Activated CD4-positive, alpha-beta T cell treated with anti-CD3 and anti-CD28 coated beads for 36 hours (primary cell): ENCODE data around the gene LACRT. TPM values are rescaled to one million over a fixed set of nuclear protein-coding genes. Genes with fewer than 3 reads are reported as not detected.

Experiments
- ATAC-seq: fragments of 200-7000 bp; cut with Tn5 transposase; one replicate; pipeline ENCODE4 v1.10.0; 2021; ENCODE audit warnings: mild to moderate bottlenecking, moderate library complexity
- CTCF ChIA-PET: fragments of 350-600 bp; sonication (Branson Sonifier 250); formaldehyde crosslinking; loops from one replicate; lab custom pipeline; 2021; ENCODE audit warnings: antibody characterized with exemption; lab: Charles Lee
- POLR2A ChIA-PET: fragments of 350-600 bp; sonication (Branson Sonifier 250); formaldehyde crosslinking; loops from one replicate; lab custom pipeline; 2021; ENCODE audit warnings: antibody characterized with exemption, inconsistent platforms; lab: Charles Lee
- DNase-seq: peaks from one replicate; pipeline ENCODE4 v3.0.0-alpha.2; 2020
- H3K27ac Mint-ChIP-seq: one replicate; pipeline ENCODE4 v1.8.0; 2021; ENCODE audit warnings: mixed read lengths
- H3K27me3 Mint-ChIP-seq: one replicate; pipeline ENCODE4 v1.8.0; 2021; ENCODE audit warnings: mixed read lengths
- H3K36me3 Mint-ChIP-seq: one replicate; pipeline ENCODE4 v1.8.0; 2021; ENCODE audit warnings: low read depth, mixed read lengths
- H3K4me1 Mint-ChIP-seq: one replicate; pipeline ENCODE4 v1.8.0; 2021; ENCODE audit warnings: mixed read lengths
- H3K4me3 Mint-ChIP-seq: one replicate; pipeline ENCODE4 v1.8.0; 2021; ENCODE audit warnings: mild to moderate bottlenecking, moderate library complexity, mixed read lengths
- H3K9me3 Mint-ChIP-seq: one replicate; pipeline ENCODE4 v1.8.0; 2021; ENCODE audit warnings: low read depth, mixed read lengths
- intact Hi-C, 2 experiments: fragments of 100-400 bp; cut with DNase I in 1 of 2; cut with micrococcal nuclease in 1 of 2; formaldehyde crosslinking; loops; one replicate each; pipeline versions ENCODE4 v1.14.2 to v1.15.1; 2022 to 2024; cut with DNase I, micrococcal nuclease
- total RNA-seq, 2 experiments: library from RNA; stranded (reverse); gene quantifications; one replicate each; pipeline ENCODE4 v1.2.3, GENCODE V29; 2021

Gene LACRT
- total RNA-seq, 2 experiments from 2014 or later: not detected

DNA sequence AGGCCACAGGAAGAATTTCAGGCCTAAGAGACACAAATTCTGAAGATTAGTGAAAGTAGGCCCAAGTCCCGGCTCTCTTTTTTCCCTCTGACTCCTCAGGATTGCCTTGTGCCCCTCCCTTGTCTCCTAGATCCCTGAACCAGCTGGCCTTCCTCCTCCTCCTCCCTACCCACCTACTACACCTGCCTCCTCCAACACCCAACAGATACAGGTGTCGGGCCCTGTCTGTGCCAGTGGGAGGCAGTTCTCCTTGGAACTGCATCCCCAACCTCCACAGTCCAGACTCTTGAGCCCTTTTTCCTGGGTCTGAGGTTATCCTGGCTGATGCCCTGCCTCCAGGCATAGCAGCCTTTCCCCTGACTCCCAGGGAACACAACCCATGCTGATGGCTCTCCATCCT lies 48.1 kb downstream of the LACRT start:
- Mint-ChIP-seq H3K4me3 (no peak overlapping the region), H3K36me3 (no peaks in the 10 kb centered on the region), H3K4me1 (peaks cover 7% of the 10 kb centered on the region), H3K27me3 (peaks cover 43% of the 10 kb centered on the region), H3K27ac (no peak overlapping the region), H3K9me3 (no peaks in the 10 kb centered on the region)
- ChIA-PET POLR2A (no interaction called here), CTCF (interaction anchor here (0.8 to 2.5 kb wide), 2 partner anchors 10 kb away, joined by 3 to 14 read pairs; no protein-coding TSS in a partner anchor)
- ATAC-seq: no peak
- intact Hi-C loops: no loop called here
- no peak for DNase-seq

DNA sequence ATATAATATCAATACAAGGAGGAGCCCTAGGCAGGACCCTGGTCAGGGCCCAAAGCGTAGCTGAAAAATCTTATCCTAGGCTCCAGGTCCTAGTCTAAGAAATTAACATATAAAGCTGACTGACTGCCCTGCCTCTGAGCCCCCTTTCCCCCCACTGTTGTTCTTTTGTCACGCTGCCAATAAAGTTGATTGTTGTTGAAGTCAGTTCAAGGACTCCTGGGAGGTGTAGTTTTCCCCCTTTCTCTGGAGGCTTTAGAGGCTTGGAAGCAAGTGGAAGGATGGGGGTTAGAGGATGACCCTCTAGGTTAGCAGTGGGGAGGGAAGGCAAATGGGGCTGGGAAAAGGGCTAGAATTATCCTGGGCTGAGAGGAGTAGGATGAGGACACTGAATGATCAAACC lies 49.5 kb downstream of the LACRT start:
- Mint-ChIP-seq H3K27ac (no peak overlapping the region), H3K4me1 (peaks cover 7% of the 10 kb centered on the region), H3K27me3 (peaks cover 36% of the 10 kb centered on the region), H3K4me3 (no peak overlapping the region), H3K36me3 (no peaks in the 10 kb centered on the region), H3K9me3 (no peaks in the 10 kb centered on the region)
- POLR2A ChIA-PET: no interaction called here
- DNase-seq: no peak
- no peak for ATAC-seq
- intact Hi-C loops: no loop called here
- CTCF ChIA-PET: interaction anchor here (1.0 to 1.4 kb wide), 2 partner anchors 11 to 58 kb away, joined by 4 read pairs; no protein-coding TSS in a partner anchor

GRCh38 chr12:54584128-54584527 lies 50.6 kb downstream of the LACRT start:
- peaks cover 5% of the 10 kb centered on the region for H3K4me1 Mint-ChIP-seq
- ChIA-PET CTCF (interaction anchor here (1.0 to 1.4 kb wide), 3 partner anchors 12 to 57 kb away, joined by 4 read pairs; no protein-coding TSS in a partner anchor), POLR2A (no interaction called here)
- intact Hi-C loops: no loop called here
- DNase-seq: no peak
- no peak overlapping the region for H3K27ac Mint-ChIP-seq
- no peaks in the 10 kb centered on the region for H3K9me3 Mint-ChIP-seq
- H3K27me3 Mint-ChIP-seq: peaks cover 25% of the 10 kb centered on the region
- no peak for ATAC-seq
- H3K4me3 Mint-ChIP-seq: no peak overlapping the region
- H3K36me3 Mint-ChIP-seq: no peaks in the 10 kb centered on the region

DNA sequence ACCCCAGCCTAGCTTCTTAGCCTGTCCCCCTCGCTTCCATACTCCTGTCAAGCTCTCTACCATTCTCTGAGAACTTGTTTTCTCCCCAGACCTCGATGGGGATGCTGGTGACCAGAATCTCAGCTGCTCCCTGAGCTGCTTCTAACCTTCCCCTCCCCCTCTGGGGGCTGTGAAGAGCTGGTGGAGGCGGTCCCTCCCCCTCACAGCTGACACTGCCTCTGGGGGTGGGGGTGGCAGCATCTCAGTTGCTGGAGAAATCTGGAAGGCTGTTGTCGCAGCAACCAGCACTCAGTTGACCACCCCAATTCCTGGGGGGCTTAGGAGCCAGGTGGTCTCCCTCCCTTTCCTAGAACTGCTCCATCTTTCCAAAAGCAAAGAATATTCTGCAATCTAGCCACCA lies 51.0 kb downstream of the LACRT start:
- DNase-seq (no peak), ATAC-seq (no peak)
- ChIA-PET POLR2A (no interaction called here), CTCF (interaction anchor here (1.1 kb wide), 1 partner anchor 14 kb away, joined by 4 read pairs; no protein-coding TSS in a partner anchor)
- Mint-ChIP-seq H3K4me3 (no peak overlapping the region), H3K9me3 (no peaks in the 10 kb centered on the region), H3K36me3 (no peaks in the 10 kb centered on the region), H3K27ac (no peak overlapping the region), H3K27me3 (peaks cover 21% of the 10 kb centered on the region), H3K4me1 (peaks cover under 1% of the 10 kb centered on the region)
- intact Hi-C loops: no loop called here

GRCh38 chr12:54581412-54581811 lies 53.3 kb downstream of the LACRT start:
- CTCF ChIA-PET: interaction anchor here (0.6 to 2.3 kb wide), 7 partner anchors 9 to 228 kb away, joined by 3 to 17 read pairs (median 7); no protein-coding TSS in a partner anchor
- POLR2A ChIA-PET: no interaction called here
- Mint-ChIP-seq H3K27me3 (peaks cover 9% of the 10 kb centered on the region), H3K27ac (no peak overlapping the region), H3K4me3 (no peak overlapping the region), H3K4me1 (no peaks in the 10 kb centered on the region), H3K36me3 (peaks cover 3% of the 10 kb centered on the region), H3K9me3 (no peaks in the 10 kb centered on the region)
- DNase-seq (no peak), ATAC-seq (no peak)
- intact Hi-C loops: no loop called here

Other genes with a start within 250 kb of the LACRT start
- gene ITGA5, start 215.6 kb downstream of the LACRT start, total RNA-seq: 10 to 100 TPM; 38.6 to 58.0 TPM
- gene GTSF1, start 161.3 kb downstream of the LACRT start, total RNA-seq: 1 to 10 TPM; 6.8 to 7.2 TPM
- gene NCKAP1L, start 137.1 kb downstream of the LACRT start, total RNA-seq: 100 to 1,000 TPM; 131 to 174 TPM
- gene PDE1B, start 85.3 kb downstream of the LACRT start, total RNA-seq: 10 to 100 TPM; 24.3 to 25.8 TPM
- gene PPP1R1A, start 46.2 kb downstream of the LACRT start, total RNA-seq: not detected
- not detected for gene DCD, start 13.5 kb upstream of the LACRT start, total RNA-seq
- gene MUCL1, start 219.6 kb upstream of the LACRT start, total RNA-seq: not detected